ENCODE results near the gene TTC17.

TTC17 gene

DNA sequence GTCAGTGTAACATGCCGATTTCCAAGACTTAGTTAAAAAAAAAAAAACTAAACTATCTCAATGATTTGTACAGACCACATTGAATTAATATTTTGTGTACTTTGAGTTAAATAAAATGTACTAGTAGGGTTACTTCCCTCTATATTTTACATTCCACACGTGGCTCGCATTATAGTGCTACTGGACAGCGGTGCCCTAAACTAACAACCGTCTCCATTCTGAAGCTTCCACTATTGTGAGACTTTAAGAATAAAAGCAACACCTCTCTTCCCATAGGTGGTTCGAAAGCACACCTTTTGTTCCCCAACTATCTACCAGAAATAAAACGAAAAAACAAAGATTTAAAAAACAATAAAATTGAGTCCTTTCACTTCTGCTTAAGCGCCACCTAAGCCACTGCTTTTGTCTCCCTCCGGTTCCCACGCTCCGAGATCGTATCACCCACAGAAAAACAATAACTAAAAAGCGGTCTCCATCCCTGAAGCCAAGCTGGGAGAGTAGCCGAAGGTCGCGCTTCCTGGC is 380 bp upstream of the TTC17 start:
- H3K4me1 ChIP-seq (ENCODE audit: control insufficient read depth, insufficient read depth, low read length), result peaks cover 21% of the 10 kb centered on the region
- peak overlapping the region; percentile 53; the same call in 1 of the 2 replicates for H3K27ac ChIP-seq (ENCODE audit: low read depth, low read length)
- no peaks in the 10 kb centered on the region for H3K9me3 ChIP-seq (ENCODE audit: control insufficient read depth, insufficient read depth, low read depth, low read length)
- H3K4me3 ChIP-seq (ENCODE audit: low read depth, low read length), result peak overlapping the region; percentile 85
- H3K27me3 ChIP-seq (ENCODE audit: control insufficient read depth, insufficient read depth, low read length), result no peaks in the 10 kb centered on the region
- H3K36me3 ChIP-seq (ENCODE audit: control insufficient read depth, insufficient read depth, low read length), result no peaks in the 10 kb centered on the region
- H3K9ac ChIP-seq (ENCODE audit: low read length), result peak overlapping the region; percentile 98

DNA sequence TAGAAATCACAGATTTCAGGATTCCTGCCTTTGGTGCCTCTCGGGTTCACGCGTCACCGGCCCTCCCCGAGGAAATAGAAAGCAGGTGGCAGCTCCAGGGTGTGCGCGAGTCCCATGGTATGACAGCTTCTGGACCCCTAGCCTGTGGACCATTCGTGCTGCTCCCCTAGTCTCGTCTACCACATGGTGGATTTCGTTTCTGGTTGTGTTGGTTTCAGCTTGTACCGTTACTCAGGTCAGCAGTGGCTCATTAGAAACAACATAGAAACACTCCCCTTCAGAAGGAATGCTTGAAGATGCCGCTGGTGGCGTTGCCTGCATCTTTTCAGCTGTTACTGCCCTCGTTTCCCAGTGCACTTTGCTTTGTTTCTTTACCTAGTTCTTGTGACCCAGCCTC is 700 bp downstream of the TTC17 start:
- H3K4me1 ChIP-seq (ENCODE audit: control insufficient read depth, insufficient read depth, low read length), result peaks cover 21% of the 10 kb centered on the region
- H3K27me3 ChIP-seq (ENCODE audit: control insufficient read depth, insufficient read depth, low read length), result no peaks in the 10 kb centered on the region
- H3K27ac ChIP-seq (ENCODE audit: low read depth, low read length), result peak overlapping the region; percentile 98
- H3K9ac ChIP-seq (ENCODE audit: low read length), result peak overlapping the region; percentile 98
- no peaks in the 10 kb centered on the region for H3K9me3 ChIP-seq (ENCODE audit: control insufficient read depth, insufficient read depth, low read depth, low read length)
- H3K36me3 ChIP-seq (ENCODE audit: control insufficient read depth, insufficient read depth, low read length), result no peaks in the 10 kb centered on the region
- peak overlapping the region; percentile 85 for H3K4me3 ChIP-seq (ENCODE audit: low read depth, low read length)

DNA sequence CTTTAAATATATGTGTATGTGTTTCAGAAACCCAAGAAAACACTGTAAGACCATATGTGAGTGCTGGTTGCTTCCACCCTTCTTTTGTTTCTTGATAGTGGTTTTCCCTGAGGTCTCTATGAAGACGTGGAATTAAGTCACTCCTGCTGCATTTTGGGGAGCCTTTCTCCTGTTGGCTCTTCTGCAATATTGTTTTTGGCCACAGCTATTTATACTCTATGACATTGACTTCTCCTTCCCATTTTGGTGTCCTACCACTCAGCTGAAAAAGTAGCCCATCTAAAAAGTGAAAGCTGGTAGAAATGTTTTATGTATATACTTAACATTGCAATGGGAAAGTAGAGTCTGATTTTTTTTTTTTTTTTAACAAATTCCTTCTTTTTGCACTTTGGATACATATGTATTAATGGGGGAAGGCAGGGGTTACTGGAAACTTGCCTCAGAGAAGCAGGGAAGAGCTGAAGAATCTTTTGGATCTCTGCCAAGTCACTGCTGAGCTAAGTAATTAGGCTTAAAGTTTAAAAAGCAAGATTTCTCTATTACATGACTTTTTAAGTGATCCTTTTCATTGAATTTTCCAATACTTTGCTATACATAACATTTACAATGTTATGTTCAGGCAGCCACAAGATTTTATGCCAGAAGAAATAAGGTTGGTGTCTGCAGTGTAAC is 1.8 kb downstream of the TTC17 start:
- Histone ChIP-seq H3K9me3 (ENCODE audit: control insufficient read depth, insufficient read depth, low read depth, low read length) (no peaks in the 10 kb centered on the region), H3K27ac (ENCODE audit: low read depth, low read length) (no peak overlapping the region), H3K27me3 (ENCODE audit: control insufficient read depth, insufficient read depth, low read length) (no peaks in the 10 kb centered on the region), H3K4me1 (ENCODE audit: control insufficient read depth, insufficient read depth, low read length) (peaks cover 21% of the 10 kb centered on the region), H3K9ac (ENCODE audit: low read length) (no peak overlapping the region), H3K4me3 (ENCODE audit: low read depth, low read length) (peak overlapping the region; percentile 85), H3K36me3 (ENCODE audit: control insufficient read depth, insufficient read depth, low read length) (peaks cover 6% of the 10 kb centered on the region; the same call in 1 of the 2 replicates)

DNA sequence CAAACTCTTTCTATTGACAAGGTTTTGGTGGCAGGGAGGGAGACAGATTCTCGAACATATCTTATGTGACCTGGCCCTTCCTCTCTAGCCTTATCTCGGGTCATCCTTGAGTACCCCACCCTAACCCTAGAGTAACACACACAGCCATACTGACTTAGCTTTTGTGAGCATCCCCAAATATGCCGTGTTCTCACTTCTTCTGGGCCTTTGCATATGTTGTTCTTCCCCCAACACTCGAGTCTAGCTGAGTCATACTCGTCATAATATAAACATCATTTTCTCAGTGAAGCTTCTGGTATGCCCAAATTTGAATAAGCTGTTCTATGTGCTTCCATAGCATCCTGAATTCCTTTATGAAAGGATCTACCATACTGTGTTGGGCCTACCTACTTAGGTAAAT is 8.0 kb downstream of the TTC17 start:
- H3K36me3 ChIP-seq (ENCODE audit: control insufficient read depth, insufficient read depth, low read length), result peaks cover 18% of the 10 kb centered on the region
- H3K27ac ChIP-seq (ENCODE audit: low read depth, low read length), result no peak overlapping the region
- no peaks in the 10 kb centered on the region for H3K27me3 ChIP-seq (ENCODE audit: control insufficient read depth, insufficient read depth, low read length)
- H3K4me3 ChIP-seq (ENCODE audit: low read depth, low read length), result no peak overlapping the region
- no peak overlapping the region for H3K9ac ChIP-seq (ENCODE audit: low read length)
- H3K4me1 ChIP-seq (ENCODE audit: control insufficient read depth, insufficient read depth, low read length), result no peaks in the 10 kb centered on the region
- no peaks in the 10 kb centered on the region for H3K9me3 ChIP-seq (ENCODE audit: control insufficient read depth, insufficient read depth, low read depth, low read length)

DNA sequence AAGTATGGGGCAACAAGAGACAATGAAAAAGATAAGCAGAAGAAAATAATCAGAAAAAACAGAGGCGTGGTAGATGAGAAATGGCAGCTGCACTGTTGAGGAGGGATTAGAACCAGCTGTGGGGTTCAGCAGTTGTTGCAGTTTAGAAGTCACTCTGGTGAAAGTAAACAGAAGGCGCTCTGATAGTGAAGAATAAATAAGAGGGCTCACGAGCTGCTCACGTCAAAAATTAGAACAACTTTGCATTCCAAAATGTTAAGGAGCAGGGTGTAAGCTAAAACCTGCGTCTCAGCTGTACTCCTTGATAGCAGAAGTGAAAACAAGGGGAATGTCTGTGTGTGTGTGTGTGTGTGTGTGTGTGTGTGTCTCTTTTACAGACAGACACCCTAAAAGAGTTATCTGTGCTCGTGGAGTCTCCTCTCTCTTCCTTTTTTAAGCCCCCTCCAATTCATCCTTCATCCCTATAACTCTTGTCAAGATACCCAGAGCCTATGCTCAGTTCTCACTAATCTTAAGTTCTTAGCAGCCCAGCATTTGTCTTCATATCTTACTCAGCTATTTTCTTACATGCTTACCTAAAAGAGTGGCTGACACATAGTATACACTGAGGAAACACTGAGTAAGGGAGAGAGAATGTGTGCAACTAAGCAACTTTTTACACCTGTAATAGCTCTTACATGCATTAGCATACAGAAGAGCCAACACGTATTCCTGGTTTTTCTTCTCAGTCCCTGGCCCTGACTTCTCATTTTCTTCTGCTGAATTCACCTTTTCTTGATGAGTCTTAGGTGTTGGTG is 8.9 kb downstream of the TTC17 start:
- Histone ChIP-seq H3K9ac (ENCODE audit: low read length) (no peak overlapping the region), H3K4me1 (ENCODE audit: control insufficient read depth, insufficient read depth, low read length) (no peaks in the 10 kb centered on the region), H3K27me3 (ENCODE audit: control insufficient read depth, insufficient read depth, low read length) (no peaks in the 10 kb centered on the region), H3K27ac (ENCODE audit: low read depth, low read length) (no peak overlapping the region), H3K9me3 (ENCODE audit: control insufficient read depth, insufficient read depth, low read depth, low read length) (no peaks in the 10 kb centered on the region), H3K4me3 (ENCODE audit: low read depth, low read length) (no peak overlapping the region), H3K36me3 (ENCODE audit: control insufficient read depth, insufficient read depth, low read length) (peaks cover 20% of the 10 kb centered on the region)

DNA sequence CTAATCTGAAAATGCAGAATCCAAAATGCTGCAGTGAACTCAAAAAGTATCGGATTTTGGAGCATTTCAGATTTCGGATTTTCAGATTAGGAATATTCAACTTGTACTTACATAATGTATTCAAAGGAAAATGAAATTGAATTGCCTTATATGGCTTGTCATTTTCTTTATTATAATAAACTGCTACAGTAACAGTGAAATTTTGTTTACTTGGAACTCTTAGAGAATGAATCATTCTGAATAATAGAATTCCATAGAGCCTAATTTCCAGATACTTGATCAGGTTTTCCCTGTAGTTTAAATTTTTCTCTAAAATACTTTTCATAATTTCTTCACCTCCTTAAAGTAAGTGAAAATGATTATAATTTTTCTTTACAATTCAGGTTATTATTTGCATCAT is 17.3 kb downstream of the TTC17 start:
- no peaks in the 10 kb centered on the region for H3K27me3 ChIP-seq (ENCODE audit: control insufficient read depth, insufficient read depth, low read length)
- H3K27ac ChIP-seq (ENCODE audit: low read depth, low read length), result no peak overlapping the region
- no peak overlapping the region for H3K4me3 ChIP-seq (ENCODE audit: low read depth, low read length)
- H3K9ac ChIP-seq (ENCODE audit: low read length), result no peak overlapping the region
- peaks cover 13% of the 10 kb centered on the region; the same call in 1 of the 2 replicates for H3K36me3 ChIP-seq (ENCODE audit: control insufficient read depth, insufficient read depth, low read length)
- H3K9me3 ChIP-seq (ENCODE audit: control insufficient read depth, insufficient read depth, low read depth, low read length), result no peaks in the 10 kb centered on the region
- peaks cover under 1% of the 10 kb centered on the region; the same call in 1 of the 2 replicates for H3K4me1 ChIP-seq (ENCODE audit: control insufficient read depth, insufficient read depth, low read length)

DNA sequence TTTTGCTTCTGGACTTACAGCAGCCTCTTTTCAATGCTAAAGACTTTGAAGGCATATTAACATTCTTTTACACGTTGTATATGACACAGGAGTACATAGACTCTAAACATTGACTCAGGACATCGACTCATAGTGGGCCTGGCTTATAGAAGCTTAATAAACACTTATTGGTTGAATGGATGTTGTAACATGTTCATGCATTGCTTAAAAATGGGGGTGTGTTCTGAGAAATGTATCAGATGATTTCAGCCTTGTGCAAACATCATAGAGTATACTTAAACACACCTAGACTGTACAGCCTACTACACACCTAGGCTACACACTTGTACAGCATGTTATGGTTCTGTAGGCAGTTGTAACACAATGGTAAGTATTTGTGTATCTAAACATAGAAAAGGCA is 17.9 kb downstream of the TTC17 start:
- Histone ChIP-seq H3K9ac (ENCODE audit: low read length) (no peak overlapping the region), H3K4me1 (ENCODE audit: control insufficient read depth, insufficient read depth, low read length) (peaks cover 6% of the 10 kb centered on the region), H3K27ac (ENCODE audit: low read depth, low read length) (no peak overlapping the region), H3K36me3 (ENCODE audit: control insufficient read depth, insufficient read depth, low read length) (peaks cover 13% of the 10 kb centered on the region), H3K4me3 (ENCODE audit: low read depth, low read length) (no peak overlapping the region), H3K9me3 (ENCODE audit: control insufficient read depth, insufficient read depth, low read depth, low read length) (no peaks in the 10 kb centered on the region), H3K27me3 (ENCODE audit: control insufficient read depth, insufficient read depth, low read length) (no peaks in the 10 kb centered on the region)

DNA sequence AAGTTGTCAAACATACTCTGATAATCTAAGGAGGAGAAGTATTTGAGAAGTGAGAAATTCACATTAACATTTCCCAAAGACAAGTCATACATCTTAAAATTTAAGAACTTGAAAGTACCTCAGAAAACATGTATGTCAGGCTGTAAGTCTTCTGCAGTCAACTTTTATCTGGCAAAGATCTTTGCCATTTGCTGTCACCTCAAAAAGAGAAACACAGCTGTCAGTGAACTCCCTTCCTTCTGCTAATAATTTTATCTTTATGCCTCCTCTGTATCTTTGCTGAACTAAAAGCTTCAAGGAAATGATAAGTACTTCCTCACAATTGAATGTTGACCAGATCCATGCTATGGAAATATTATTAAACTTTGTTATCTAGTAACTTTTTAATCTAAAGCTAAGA is 18.7 kb downstream of the TTC17 start:
- Histone ChIP-seq H3K27ac (ENCODE audit: low read depth, low read length) (no peak overlapping the region), H3K27me3 (ENCODE audit: control insufficient read depth, insufficient read depth, low read length) (no peaks in the 10 kb centered on the region), H3K9ac (ENCODE audit: low read length) (no peak overlapping the region), H3K36me3 (ENCODE audit: control insufficient read depth, insufficient read depth, low read length) (peaks cover 11% of the 10 kb centered on the region), H3K4me1 (ENCODE audit: control insufficient read depth, insufficient read depth, low read length) (peaks cover 10% of the 10 kb centered on the region), H3K9me3 (ENCODE audit: control insufficient read depth, insufficient read depth, low read depth, low read length) (no peaks in the 10 kb centered on the region), H3K4me3 (ENCODE audit: low read depth, low read length) (no peak overlapping the region)

DNA sequence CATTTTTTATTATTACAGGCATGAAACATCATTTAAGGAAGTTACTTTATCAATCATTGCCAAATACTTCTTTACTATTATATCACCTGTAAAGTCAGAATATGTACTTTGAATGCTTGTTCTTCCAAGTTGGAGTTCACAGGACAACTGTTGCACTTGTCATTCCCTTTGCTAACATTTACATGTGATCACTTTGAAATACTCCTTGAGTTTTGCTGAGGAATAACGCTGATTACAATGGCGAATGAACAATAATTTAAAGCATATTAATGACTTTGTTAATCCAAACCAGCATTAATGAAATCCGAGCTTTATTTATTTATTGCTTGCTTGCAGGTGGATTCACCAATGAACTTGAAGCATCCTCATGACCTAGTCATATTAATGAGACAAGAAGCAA is 20.2 kb downstream of the TTC17 start:
- H3K9me3 ChIP-seq (ENCODE audit: control insufficient read depth, insufficient read depth, low read depth, low read length), result no peaks in the 10 kb centered on the region
- H3K27me3 ChIP-seq (ENCODE audit: control insufficient read depth, insufficient read depth, low read length), result no peaks in the 10 kb centered on the region
- H3K9ac ChIP-seq (ENCODE audit: low read length), result no peak overlapping the region
- H3K27ac ChIP-seq (ENCODE audit: low read depth, low read length), result no peak overlapping the region
- H3K4me3 ChIP-seq (ENCODE audit: low read depth, low read length), result no peak overlapping the region
- H3K36me3 ChIP-seq (ENCODE audit: control insufficient read depth, insufficient read depth, low read length), result peaks cover 11% of the 10 kb centered on the region
- H3K4me1 ChIP-seq (ENCODE audit: control insufficient read depth, insufficient read depth, low read length), result peaks cover 10% of the 10 kb centered on the region

DNA sequence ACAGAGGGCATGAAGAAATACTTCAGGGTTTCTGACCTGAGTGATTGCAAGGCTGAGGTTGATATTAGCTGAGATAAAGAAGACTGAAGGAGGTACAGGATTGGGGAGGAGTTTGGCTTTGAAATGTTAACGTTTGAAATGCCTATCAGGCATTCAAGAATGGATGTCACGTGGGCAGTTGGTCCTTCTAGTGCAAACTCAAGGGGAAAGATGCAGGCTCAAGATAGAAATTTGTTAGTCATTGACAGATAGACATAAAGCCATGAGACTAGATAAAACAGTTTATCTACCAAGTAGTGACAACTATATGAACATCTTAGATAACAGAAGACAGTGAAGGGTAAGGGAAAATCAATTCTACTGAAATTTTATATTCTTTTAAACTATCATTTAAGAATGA is 23.1 kb downstream of the TTC17 start:
- peaks cover 11% of the 10 kb centered on the region for H3K36me3 ChIP-seq (ENCODE audit: control insufficient read depth, insufficient read depth, low read length)
- peaks cover 10% of the 10 kb centered on the region for H3K4me1 ChIP-seq (ENCODE audit: control insufficient read depth, insufficient read depth, low read length)
- H3K9ac ChIP-seq (ENCODE audit: low read length), result no peak overlapping the region
- H3K27me3 ChIP-seq (ENCODE audit: control insufficient read depth, insufficient read depth, low read length), result no peaks in the 10 kb centered on the region
- no peak overlapping the region for H3K27ac ChIP-seq (ENCODE audit: low read depth, low read length)
- no peak overlapping the region for H3K4me3 ChIP-seq (ENCODE audit: low read depth, low read length)
- no peaks in the 10 kb centered on the region for H3K9me3 ChIP-seq (ENCODE audit: control insufficient read depth, insufficient read depth, low read depth, low read length)

DNA sequence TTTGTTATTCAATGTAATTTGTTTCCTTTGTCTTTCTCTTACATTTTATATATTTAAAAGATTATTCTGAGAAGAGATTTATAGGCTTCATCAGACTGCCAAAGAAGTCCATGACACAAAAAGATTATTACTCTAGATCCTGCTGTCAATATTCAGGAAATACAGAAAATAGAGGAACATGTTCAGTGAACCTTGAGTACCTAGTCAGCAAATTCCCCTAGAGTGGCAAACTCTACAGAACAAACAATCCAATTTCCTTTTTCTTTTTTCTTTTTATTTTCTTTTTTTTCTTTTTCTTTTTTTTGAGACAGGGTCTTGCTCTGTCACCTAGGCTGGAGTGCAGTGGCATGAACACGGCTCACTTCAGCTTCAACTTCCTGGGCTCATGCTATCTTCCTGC is 23.9 kb downstream of the TTC17 start:
- Histone ChIP-seq H3K27ac (ENCODE audit: low read depth, low read length) (no peak overlapping the region), H3K27me3 (ENCODE audit: control insufficient read depth, insufficient read depth, low read length) (no peaks in the 10 kb centered on the region), H3K4me3 (ENCODE audit: low read depth, low read length) (no peak overlapping the region), H3K9ac (ENCODE audit: low read length) (no peak overlapping the region), H3K4me1 (ENCODE audit: control insufficient read depth, insufficient read depth, low read length) (peaks cover 10% of the 10 kb centered on the region), H3K9me3 (ENCODE audit: control insufficient read depth, insufficient read depth, low read depth, low read length) (no peaks in the 10 kb centered on the region), H3K36me3 (ENCODE audit: control insufficient read depth, insufficient read depth, low read length) (peaks cover 16% of the 10 kb centered on the region)
